ENCODE results near the gene UROS.

DNA sequence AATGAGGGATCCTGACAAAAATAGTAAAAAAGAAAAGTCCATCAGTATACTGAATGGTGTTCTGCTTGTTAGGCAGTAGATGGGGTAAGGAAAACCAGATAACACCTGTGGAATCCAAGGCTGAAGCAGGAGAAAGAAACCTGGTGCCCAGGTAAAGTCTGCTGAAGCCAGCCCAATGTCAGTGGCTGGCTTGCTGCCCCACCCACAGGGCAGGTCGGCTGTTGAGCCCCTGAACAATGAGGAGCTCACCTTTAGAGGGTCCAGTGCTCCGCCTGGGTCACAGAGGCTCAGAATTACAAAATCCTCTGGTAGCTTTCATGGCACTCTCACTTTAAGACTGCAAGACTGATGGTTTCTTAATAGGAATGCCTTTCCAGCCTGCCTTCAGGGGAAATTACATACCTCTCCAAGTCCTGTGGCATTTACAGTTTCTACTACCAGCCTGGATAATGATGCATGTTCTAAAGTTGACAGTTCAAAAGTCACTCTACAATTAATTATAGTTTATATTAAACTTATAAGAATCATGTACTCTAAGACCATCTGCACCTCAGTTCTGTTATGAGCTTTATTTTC is 34.2 kb upstream of the UROS start:
- no peak for TF ChIP-seq RFX5 (IDR thresholded peaks at IDR 0.05; ENCODE audit: low read depth, low read length)
- TF ChIP-seq NFIC (IDR thresholded peaks at IDR 0.05; ENCODE audit: low read depth, low read length), result no peak
- no peak for TF ChIP-seq EGR1 (IDR thresholded peaks at IDR 0.05; ENCODE audit: borderline replicate concordance in 1 of 2, low read depth in 2 of 2, low read length in 2 of 2)
- no peak for TF ChIP-seq EZH2 (IDR thresholded peaks at IDR 0.05; ENCODE audit: borderline replicate concordance, control insufficient read depth, low read depth, low read length)
- no peak for TF ChIP-seq GABPA (IDR thresholded peaks at IDR 0.05; ENCODE audit: low read depth)
- TF ChIP-seq, protein P1, sequence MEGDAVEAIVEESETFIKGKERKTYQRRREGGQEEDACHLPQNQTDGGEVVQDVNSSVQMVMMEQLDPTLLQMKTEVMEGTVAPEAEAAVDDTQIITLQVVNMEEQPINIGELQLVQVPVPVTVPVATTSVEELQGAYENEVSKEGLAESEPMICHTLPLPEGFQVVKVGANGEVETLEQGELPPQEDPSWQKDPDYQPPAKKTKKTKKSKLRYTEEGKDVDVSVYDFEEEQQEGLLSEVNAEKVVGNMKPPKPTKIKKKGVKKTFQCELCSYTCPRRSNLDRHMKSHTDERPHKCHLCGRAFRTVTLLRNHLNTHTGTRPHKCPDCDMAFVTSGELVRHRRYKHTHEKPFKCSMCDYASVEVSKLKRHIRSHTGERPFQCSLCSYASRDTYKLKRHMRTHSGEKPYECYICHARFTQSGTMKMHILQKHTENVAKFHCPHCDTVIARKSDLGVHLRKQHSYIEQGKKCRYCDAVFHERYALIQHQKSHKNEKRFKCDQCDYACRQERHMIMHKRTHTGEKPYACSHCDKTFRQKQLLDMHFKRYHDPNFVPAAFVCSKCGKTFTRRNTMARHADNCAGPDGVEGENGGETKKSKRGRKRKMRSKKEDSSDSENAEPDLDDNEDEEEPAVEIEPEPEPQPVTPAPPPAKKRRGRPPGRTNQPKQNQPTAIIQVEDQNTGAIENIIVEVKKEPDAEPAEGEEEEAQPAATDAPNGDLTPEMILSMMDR (IDR thresholded peaks at IDR 0.05 in 2 of 3, conservative IDR thresholded peaks at IDR 0.05 in 1 of 3; ENCODE audit: control insufficient read depth in 2 of 3, extremely low read depth in 1 of 3, insufficient read depth in 1 of 3, low read depth in 3 of 3, low read length in 3 of 3), result no peak
- no peak for TF ChIP-seq POLR2AphosphoS5 (IDR thresholded peaks at IDR 0.05; ENCODE audit: low read length)
- TF ChIP-seq POLR2A (IDR thresholded peaks at IDR 0.05; ENCODE audit: low read depth, low read length), result no peak

All from GM12878 (cell line).